ENCODE measurements around the gene CCK.
A peak's percentile ranks its signal among the peaks of the same experiment; 100 is the strongest.

CCK gene

DNA sequence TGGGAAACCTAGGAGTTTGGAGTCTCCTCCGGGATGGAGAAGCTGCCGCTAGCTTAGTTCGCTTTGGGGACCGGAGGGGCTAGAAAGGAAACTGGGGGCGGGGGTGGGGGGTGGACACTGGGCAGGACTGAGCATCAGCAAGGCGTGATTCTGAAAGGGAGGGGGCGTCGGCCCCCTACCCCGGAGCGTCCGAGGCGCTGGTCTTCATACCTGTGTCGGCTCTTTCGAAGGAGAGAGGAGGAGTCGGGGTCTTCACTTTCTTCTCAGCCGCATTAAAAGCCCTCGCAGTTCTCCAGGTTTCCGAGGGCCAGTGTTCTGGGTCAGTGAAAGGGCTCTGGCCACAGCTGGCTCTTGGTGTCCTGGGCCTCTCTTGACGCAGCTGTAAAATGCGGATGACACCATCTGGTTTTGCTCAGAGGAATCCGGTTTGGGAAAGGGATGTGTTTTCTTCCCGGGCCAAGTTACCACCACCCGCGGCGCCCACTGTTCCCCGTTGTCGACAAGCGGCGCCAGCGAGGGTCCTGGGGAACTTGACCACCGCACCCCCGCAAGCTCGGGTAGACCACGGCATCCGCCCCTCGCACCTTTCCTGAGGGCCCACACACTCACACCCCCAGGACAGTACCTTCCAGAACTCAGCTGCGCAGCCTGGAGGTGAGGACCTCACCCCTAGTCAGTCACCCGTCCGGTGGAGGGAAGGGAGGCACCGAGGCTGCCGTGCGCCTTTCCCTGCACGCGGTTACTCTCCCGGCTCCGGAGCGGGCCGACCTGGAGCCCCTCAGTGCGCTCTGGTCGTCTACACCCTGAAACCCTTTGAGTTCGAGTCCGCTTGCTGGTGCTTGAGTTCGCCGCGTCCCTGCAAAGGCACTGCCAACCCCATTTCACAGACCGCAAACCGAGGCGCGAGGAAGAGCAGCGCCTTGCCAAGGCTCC, 660 bp downstream of the CCK start:
- TF ChIP-seq TAF1 (IDR thresholded peaks at IDR 0.05; ENCODE audit: borderline replicate concordance, low read depth, low read length) (no peak), POLR2A (IDR thresholded peaks at IDR 0.05; ENCODE audit: low read depth, low read length) (no peak), POLR2AphosphoS5 (IDR thresholded peaks at IDR 0.05; ENCODE audit: low read depth, low read length) (no peak)
- no peak for DNase-seq (ENCODE audit: insufficient read length)
- FAIRE-seq = no peak

DNA sequence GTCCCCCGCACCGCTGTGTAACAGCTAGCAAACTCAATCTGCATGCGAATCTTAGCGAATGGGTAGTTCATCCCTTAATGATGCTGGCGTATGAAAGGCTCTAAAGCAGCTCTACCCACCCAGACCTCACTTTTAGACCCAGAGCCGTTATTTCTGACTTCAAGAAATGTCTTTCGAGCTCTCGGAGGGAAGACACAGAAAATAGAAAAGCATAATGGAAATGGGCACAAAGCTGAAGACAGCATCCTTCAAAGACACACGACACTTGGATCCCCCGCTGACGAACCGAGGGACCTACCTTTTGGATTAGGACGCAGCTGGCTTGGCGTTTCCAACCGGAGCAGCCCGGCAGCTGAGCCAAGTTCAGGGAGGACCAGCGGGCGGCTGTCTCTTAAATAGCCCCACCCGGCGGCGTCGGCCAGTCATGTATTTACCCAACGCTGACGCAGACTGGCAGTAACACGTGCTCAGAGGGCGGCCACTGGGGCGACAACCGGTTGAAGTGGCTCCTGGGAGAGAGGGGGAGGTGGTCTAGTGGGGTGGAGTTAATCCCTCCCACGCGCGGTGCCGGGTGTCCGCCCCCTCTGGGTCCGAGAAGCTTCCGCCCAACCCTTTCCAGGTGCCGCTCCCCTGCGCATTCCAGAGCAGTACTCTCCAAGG, 1.5 kb downstream of the CCK start:
- no peak for FAIRE-seq
- no peak for DNase-seq (ENCODE audit: insufficient read length)
- no peak for TF ChIP-seq POLR2AphosphoS5 (IDR thresholded peaks at IDR 0.05; ENCODE audit: low read depth, low read length)
- no peak for TF ChIP-seq POLR2A (IDR thresholded peaks at IDR 0.05; ENCODE audit: low read depth, low read length)
- TF ChIP-seq TAF1 (IDR thresholded peaks at IDR 0.05; ENCODE audit: borderline replicate concordance, low read depth, low read length) = no peak

DNA sequence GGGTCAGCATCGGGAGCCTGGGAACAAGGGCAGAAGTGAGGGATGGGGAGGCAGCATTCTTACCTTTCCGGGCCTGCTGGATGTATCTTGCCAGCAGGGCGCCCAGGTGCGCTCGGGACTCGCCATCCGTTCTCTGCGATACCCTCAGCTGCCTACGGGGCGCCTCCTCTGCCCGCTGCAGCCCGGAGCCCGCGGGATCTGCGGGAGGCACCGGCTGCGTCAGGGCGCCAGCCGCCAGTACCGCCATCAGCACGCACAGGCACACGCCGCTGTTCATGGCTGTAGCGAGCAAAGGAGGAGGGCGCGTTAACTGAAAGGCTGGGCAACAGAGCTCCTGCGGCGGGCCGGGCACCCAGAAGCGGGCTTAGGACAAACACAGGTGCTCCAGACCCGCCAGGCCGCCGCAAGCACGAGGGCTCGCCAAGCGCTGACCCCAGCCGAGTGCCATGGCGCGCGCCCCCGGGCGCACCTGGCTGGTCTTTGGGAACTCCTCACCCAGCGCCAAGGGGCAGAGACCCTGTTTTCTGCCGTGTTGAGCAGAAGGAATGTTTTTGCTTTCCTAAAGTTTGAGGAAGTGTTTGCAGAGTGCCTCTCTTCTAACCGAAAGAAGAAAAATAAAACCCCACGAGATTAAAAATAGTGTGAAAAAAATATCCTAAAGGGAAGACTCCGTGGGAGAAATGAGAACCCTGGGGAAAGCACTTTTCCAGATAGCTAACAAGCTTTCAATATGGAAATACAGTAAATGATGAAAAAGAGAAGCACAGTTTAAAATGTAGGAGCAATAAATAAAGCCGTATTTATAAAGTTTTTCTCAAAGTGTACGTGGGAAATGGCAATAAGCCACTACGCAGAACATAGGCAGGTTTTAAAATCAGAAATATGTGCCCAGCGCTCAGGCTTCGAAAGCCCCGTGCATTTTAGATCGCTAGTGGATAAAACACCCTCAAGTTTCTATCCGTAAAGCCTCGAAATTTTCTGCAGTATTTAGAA, 2.3 kb downstream of the CCK start:
- FAIRE-seq = no peak

DNA sequence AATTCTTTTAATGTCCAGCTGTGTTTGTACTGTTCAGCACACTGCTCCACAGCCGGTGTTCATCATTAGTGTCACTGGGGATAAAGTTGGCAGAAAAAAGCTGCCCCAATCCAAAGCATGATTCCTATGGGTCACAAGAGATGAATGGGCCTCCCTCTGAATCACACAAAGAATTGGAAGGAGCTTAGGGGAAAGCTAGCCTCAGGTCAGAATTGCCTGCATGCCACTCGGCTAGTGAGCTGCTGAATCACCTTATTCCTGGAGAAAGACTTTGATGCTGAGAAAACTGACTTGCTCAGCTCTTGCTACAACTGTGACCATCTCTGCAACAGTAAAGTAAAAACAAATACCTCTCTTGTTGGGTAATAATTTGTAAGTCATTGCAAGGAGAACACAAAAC, 3.5 kb downstream of the CCK start:
- TF ChIP-seq POLR2A (IDR thresholded peaks at IDR 0.05; ENCODE audit: low read depth, low read length) = no peak
- no peak for TF ChIP-seq TAF1 (IDR thresholded peaks at IDR 0.05; ENCODE audit: borderline replicate concordance, low read depth, low read length)
- no peak for TF ChIP-seq POLR2AphosphoS5 (IDR thresholded peaks at IDR 0.05; ENCODE audit: low read depth, low read length)
- DNase-seq (ENCODE audit: insufficient read length) (no peak), FAIRE-seq (no peak)

More for the DNA sequence above, 2.3 kb downstream of the CCK start:
- no peak for TF ChIP-seq POLR2AphosphoS5 (IDR thresholded peaks at IDR 0.05; ENCODE audit: low read depth, low read length)
- no peak for TF ChIP-seq TAF1 (IDR thresholded peaks at IDR 0.05; ENCODE audit: borderline replicate concordance, low read depth, low read length)
- no peak for TF ChIP-seq POLR2A (IDR thresholded peaks at IDR 0.05; ENCODE audit: low read depth, low read length)
- no peak for DNase-seq (ENCODE audit: insufficient read length)

DNA sequence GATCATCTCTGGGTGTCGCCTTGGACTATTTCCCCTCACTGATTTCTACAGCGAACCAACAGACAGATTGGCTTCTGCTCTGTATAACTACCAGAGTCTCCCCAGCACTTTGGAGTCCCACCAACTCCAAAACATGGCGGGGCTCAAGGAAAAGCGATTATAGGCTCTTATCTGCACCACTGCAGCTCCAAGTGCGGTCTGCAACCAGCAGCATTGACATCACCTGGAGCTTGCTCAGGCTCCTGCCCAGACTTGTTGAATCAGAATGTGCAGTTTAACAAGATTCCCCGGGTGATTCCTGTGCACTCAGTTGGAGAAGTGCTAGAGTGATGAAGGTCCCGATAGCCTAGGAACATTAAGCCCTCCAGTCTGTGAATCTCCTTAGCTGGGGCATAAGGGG, 9.0 kb downstream of the CCK start:
- DNase-seq (ENCODE audit: insufficient read length) (no peak), FAIRE-seq (no peak)
- no peak for TF ChIP-seq POLR2AphosphoS5 (IDR thresholded peaks at IDR 0.05; ENCODE audit: low read depth, low read length)
- no peak for TF ChIP-seq TAF1 (IDR thresholded peaks at IDR 0.05; ENCODE audit: borderline replicate concordance, low read depth, low read length)
- no peak for TF ChIP-seq POLR2A (IDR thresholded peaks at IDR 0.05; ENCODE audit: low read depth, low read length)

DNA sequence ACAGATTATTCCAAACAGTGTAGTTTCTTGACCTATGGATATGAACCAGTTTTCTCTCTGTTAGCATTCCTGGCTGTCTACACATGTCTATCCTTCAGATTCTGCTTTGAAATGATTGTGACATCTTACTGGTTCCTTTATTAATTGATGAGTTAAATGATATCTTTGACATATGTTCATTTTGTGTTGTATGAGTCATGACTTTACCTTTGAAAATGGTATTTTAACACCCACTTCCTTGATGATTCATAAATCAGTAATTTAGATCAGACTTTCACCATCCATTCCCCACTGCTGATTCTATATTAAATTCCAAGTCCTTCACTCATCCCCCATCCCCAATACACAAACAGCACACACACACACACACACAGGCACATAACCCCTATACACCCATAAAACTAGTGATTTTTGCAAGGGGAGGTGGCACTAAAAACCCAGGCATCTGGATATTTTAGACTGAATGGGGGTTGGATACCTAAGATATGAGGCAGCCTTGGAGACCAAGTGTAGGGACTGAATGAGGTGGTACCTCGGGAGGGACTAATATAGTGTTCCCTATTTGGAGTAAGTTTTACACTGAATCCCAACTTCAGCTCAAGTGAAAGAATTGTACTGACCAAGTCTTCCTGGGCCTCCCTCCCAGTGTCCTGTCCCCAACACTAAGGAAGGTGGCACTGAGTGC, 9.7 kb downstream of the CCK start:
- TF ChIP-seq POLR2AphosphoS5 (IDR thresholded peaks at IDR 0.05; ENCODE audit: low read depth, low read length) (no peak), TAF1 (IDR thresholded peaks at IDR 0.05; ENCODE audit: borderline replicate concordance, low read depth, low read length) (no peak), POLR2A (IDR thresholded peaks at IDR 0.05; ENCODE audit: low read depth, low read length) (no peak)
- FAIRE-seq (no peak), DNase-seq (ENCODE audit: insufficient read length) (no peak)

DNA sequence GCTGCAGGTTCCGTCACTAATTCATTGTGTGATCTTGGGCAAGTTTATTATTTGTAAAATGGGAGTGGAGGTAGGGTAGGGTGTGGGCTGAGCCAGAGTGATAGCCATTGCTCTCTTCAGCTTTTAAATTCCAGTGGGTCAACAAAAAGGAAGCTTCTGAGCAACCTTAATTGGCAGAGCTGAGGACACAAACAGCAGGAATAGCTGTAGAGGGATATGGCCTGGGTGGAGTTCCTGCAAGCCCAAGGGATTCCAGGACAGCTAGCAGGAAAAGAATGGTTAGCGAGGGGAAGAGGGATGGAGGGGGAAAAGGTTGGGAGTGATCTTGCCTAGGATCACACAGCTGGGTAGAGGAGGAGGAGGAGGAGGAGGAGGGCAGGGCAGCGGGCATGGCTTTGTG, 11.4 kb downstream of the CCK start:
- FAIRE-seq (no peak), DNase-seq (ENCODE audit: insufficient read length) (no peak)
- TF ChIP-seq POLR2AphosphoS5 (IDR thresholded peaks at IDR 0.05; ENCODE audit: low read depth, low read length) = no peak

DNA sequence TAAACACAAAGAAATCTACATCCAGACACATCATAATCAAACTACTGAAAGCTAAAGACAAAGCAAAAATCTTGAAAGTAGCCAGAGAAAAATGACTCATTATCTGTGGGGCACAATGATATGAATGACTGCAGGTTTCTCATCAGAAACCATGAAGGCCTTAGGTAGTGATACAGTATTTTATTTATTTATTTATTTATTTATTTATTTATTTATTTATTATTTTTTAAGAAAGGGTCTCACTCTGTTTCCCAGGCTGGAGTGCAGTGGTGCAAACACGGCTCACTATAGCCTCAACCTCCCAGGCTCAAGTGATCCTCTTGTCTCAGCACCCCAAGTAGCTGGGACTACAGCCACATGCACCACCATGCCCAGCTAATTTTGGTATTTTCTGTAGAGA, 15.2 kb downstream of the CCK start:
- DNase-seq (ENCODE audit: insufficient read length) (no peak), FAIRE-seq (no peak)
- TF ChIP-seq POLR2AphosphoS5 (IDR thresholded peaks at IDR 0.05; ENCODE audit: low read depth, low read length) (no peak), POLR2A (IDR thresholded peaks at IDR 0.05; ENCODE audit: low read depth, low read length) (no peak), TAF1 (IDR thresholded peaks at IDR 0.05; ENCODE audit: borderline replicate concordance, low read depth, low read length) (no peak)

DNA sequence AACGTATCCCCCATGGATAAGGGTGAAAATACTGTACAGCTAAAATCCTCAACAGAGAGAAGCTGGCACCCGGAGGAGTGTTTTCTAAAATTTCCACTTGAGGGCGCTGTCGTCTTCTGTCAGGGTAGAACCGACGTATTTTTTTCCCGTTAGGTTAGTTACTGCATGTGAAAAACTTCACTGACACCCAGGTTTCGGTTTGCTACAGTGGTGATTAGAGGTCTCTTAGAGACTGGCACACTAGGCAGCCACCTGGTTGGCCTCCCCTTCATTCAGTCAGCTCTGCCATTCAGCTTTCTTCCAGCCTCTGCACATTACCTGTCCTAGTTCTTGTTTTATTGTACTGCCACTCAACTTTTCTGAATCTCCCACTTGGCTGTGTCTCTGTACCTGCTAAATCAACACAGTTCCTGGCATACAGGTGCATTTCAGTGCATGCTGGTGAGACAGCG, 18.4 kb downstream of the CCK start:
- DNase-seq (ENCODE audit: insufficient read length) = no peak

DNA sequence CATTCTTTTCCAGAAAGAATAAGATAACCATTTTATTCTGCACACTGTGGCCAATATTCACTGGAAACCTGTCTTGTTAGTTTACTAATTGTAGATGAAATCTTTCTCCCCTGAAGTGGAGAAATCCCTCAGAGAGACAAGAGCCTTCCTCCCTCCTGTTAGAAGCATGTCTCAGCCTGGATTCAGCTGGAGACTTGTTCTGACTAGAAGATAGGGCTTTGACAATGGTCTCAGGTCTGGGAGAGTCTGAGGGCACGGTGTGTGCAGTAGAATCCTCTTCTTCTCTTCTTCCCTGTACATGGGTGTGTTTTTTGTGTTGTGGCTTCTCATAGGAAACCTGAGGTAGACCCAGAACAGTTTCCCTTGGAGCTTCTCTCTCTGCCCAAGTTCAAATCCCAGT, 19.9 kb downstream of the CCK start:
- FAIRE-seq (no peak), DNase-seq (ENCODE audit: insufficient read length) (no peak)
- no peak for TF ChIP-seq POLR2A (IDR thresholded peaks at IDR 0.05; ENCODE audit: low read depth, low read length)
- no peak for TF ChIP-seq TAF1 (IDR thresholded peaks at IDR 0.05; ENCODE audit: borderline replicate concordance, low read depth, low read length)
- no peak for TF ChIP-seq POLR2AphosphoS5 (IDR thresholded peaks at IDR 0.05; ENCODE audit: low read depth, low read length)

More for the DNA sequence above, 18.4 kb downstream of the CCK start:
- TF ChIP-seq TAF1 (IDR thresholded peaks at IDR 0.05; ENCODE audit: borderline replicate concordance, low read depth, low read length) = no peak
- TF ChIP-seq POLR2AphosphoS5 (IDR thresholded peaks at IDR 0.05; ENCODE audit: low read depth, low read length) = no peak
- TF ChIP-seq POLR2A (IDR thresholded peaks at IDR 0.05; ENCODE audit: low read depth, low read length) = no peak
- FAIRE-seq = peak; percentile 82

Data from GM12892 (cell line).